Astrocyte (in vitro differentiated cells and primary cell): Measurements from ENCODE around the gene KLK3. TPM values are rescaled to one million over a fixed set of nuclear protein-coding genes. Genes with fewer than 3 reads are reported as not detected.

Experiments
- DNase-seq: peaks from one replicate; pipeline ENCODE4 v3.0.0-alpha.2; 2010; ENCODE audit warnings: low read depth
- FAIRE-seq: peaks from 2 replicates; lab custom pipeline; 2011; peaks lifted over from hg19 to GRCh38; lab: Jason Lieb, UNC
- H2AFZ ChIP-seq: 2 replicates; pipeline ENCODE4 v1.6.0; 2012; ENCODE audit warnings: low read depth, low read length, inconsistent platforms
- H3K27ac ChIP-seq: 2 replicates; pipeline ENCODE4 v1.5.1; 2011; ENCODE audit warnings: low read depth, low read length, inconsistent platforms
- H3K27me3 ChIP-seq: 2 replicates; pipeline ENCODE4 v1.6.0; 2011; ENCODE audit warnings: low read length, inconsistent platforms; ENCODE audit not compliant: insufficient read depth
- H3K36me3 ChIP-seq: 2 replicates; pipeline ENCODE4 v1.5.1; 2011; ENCODE audit warnings: low read length, inconsistent platforms; ENCODE audit not compliant: insufficient read depth
- H3K4me1 ChIP-seq: 2 replicates; pipeline ENCODE4 v1.5.1; 2011; ENCODE audit warnings: low read length, inconsistent platforms; ENCODE audit not compliant: insufficient read depth
- H3K4me2 ChIP-seq: 2 replicates; pipeline ENCODE4 v1.6.0; 2012; ENCODE audit warnings: low read length, inconsistent platforms
- H3K4me3 ChIP-seq: 2 replicates; pipeline ENCODE4 v1.5.1; 2011; ENCODE audit warnings: low read depth, mild to moderate bottlenecking, low read length, inconsistent platforms; ENCODE audit not compliant: insufficient read depth
- H3K79me2 ChIP-seq: 2 replicates; pipeline ENCODE4 v1.6.0; 2012; ENCODE audit warnings: mild to moderate bottlenecking, low read length, inconsistent platforms; ENCODE audit not compliant: insufficient read depth
- H3K9ac ChIP-seq: 2 replicates; pipeline ENCODE4 v1.6.0; 2012; ENCODE audit warnings: mild to moderate bottlenecking, low read length, inconsistent platforms
- H3K9me3 ChIP-seq: 2 replicates; pipeline ENCODE4 v1.5.1; 2012; ENCODE audit warnings: low read depth, mild to moderate bottlenecking, low read length, inconsistent platforms; ENCODE audit not compliant: insufficient read depth
- H4K20me1 ChIP-seq: 2 replicates; pipeline ENCODE4 v1.6.0; 2012; ENCODE audit warnings: low read length, inconsistent platforms; ENCODE audit not compliant: insufficient read depth
- H3K27ac Mint-ChIP-seq: one replicate; pipeline ENCODE4 v1.8.0; 2021; ENCODE audit warnings: mild to moderate bottlenecking, mixed read lengths; ENCODE audit not compliant: unreplicated experiment
- H3K27me3 Mint-ChIP-seq: one replicate; pipeline ENCODE4 v1.8.0; 2021; ENCODE audit warnings: low read depth, mixed read lengths; ENCODE audit not compliant: unreplicated experiment
- H3K36me3 Mint-ChIP-seq: one replicate; pipeline ENCODE4 v1.8.0; 2021; ENCODE audit warnings: low read depth, mixed read lengths; ENCODE audit not compliant: unreplicated experiment
- H3K4me1 Mint-ChIP-seq: one replicate; pipeline ENCODE4 v1.8.0; 2021; ENCODE audit warnings: low read depth, mixed read lengths; ENCODE audit not compliant: unreplicated experiment
- H3K4me3 Mint-ChIP-seq: one replicate; pipeline ENCODE4 v1.8.0; 2021; ENCODE audit warnings: mild to moderate bottlenecking, moderate library complexity, mixed read lengths; ENCODE audit not compliant: unreplicated experiment
- H3K9me3 Mint-ChIP-seq: one replicate; pipeline ENCODE4 v1.8.0; 2021; ENCODE audit warnings: mild to moderate bottlenecking, mixed read lengths; ENCODE audit not compliant: unreplicated experiment
- EZH2 ChIP-seq: IDR thresholded peaks from 2 replicates; pipeline ENCODE4 v1.6.1; 2012; ENCODE audit warnings: mild to moderate bottlenecking, low read length, inconsistent platforms; ENCODE audit not compliant: insufficient read depth
- total RNA-seq: library from RNA; stranded (reverse); gene quantifications from 2 replicates; pipeline ENCODE4 v1.2.1, GENCODE V29; 2021
- TF ChIP-seq, protein P1 (sequence below): IDR thresholded peaks from 2 replicates; pipeline ENCODE4 v1.5.1; 2011; ENCODE audit warnings: low read depth, mild to moderate bottlenecking, inconsistent platforms, low read length, moderate library complexity; ENCODE audit not compliant: insufficient read depth

Gene KLK3
- total RNA-seq, 1 donor from 2014 or later, result not detected

- no peak for FAIRE-seq
- H4K20me1 ChIP-seq, result no peaks in the 10 kb centered on the region
These were observed 23.7 kb upstream of the KLK3 start for GRCh38 chr19:50831026-50831396.

GRCh38 chr19:50832666-50833065 lies 22.0 kb upstream of the KLK3 start:
- TF ChIP-seq, protein P1, sequence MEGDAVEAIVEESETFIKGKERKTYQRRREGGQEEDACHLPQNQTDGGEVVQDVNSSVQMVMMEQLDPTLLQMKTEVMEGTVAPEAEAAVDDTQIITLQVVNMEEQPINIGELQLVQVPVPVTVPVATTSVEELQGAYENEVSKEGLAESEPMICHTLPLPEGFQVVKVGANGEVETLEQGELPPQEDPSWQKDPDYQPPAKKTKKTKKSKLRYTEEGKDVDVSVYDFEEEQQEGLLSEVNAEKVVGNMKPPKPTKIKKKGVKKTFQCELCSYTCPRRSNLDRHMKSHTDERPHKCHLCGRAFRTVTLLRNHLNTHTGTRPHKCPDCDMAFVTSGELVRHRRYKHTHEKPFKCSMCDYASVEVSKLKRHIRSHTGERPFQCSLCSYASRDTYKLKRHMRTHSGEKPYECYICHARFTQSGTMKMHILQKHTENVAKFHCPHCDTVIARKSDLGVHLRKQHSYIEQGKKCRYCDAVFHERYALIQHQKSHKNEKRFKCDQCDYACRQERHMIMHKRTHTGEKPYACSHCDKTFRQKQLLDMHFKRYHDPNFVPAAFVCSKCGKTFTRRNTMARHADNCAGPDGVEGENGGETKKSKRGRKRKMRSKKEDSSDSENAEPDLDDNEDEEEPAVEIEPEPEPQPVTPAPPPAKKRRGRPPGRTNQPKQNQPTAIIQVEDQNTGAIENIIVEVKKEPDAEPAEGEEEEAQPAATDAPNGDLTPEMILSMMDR, result no peak
- TF ChIP-seq EZH2, result no peak
- no peak overlapping the region for H3K27ac Mint-ChIP-seq
- no peaks in the 10 kb centered on the region for H3K4me1 Mint-ChIP-seq
- Histone ChIP-seq H3K27ac (no peak overlapping the region), H3K79me2 (no peaks in the 10 kb centered on the region), H2AFZ (no peak overlapping the region), H3K9me3 (no peaks in the 10 kb centered on the region), H3K4me3 (no peak overlapping the region), H3K4me1 (no peaks in the 10 kb centered on the region), H3K36me3 (no peaks in the 10 kb centered on the region), H3K27me3 (no peaks in the 10 kb centered on the region), H4K20me1 (no peaks in the 10 kb centered on the region), H3K9ac (no peak overlapping the region), H3K4me2 (no peak overlapping the region)
- DNase-seq, result no peak
- no peaks in the 10 kb centered on the region for H3K36me3 Mint-ChIP-seq
- H3K9me3 Mint-ChIP-seq, result peaks cover 3% of the 10 kb centered on the region
- H3K27me3 Mint-ChIP-seq, result peaks cover 49% of the 10 kb centered on the region
- no peak overlapping the region for H3K4me3 Mint-ChIP-seq
- no peak for FAIRE-seq

More at GRCh38 chr19:50831026-50831396, 23.7 kb upstream of the KLK3 start:
- H3K36me3 Mint-ChIP-seq, result no peaks in the 10 kb centered on the region
- Histone ChIP-seq H3K27me3 (no peaks in the 10 kb centered on the region), H3K9ac (no peak overlapping the region), H3K79me2 (no peaks in the 10 kb centered on the region), H2AFZ (no peak overlapping the region), H3K27ac (no peak overlapping the region), H3K36me3 (no peaks in the 10 kb centered on the region), H3K4me2 (no peak overlapping the region), H3K4me1 (no peaks in the 10 kb centered on the region), H3K9me3 (no peaks in the 10 kb centered on the region), H3K4me3 (no peak overlapping the region)
- H3K27ac Mint-ChIP-seq, result no peak overlapping the region
- no peak overlapping the region for H3K4me3 Mint-ChIP-seq
- peaks cover 14% of the 10 kb centered on the region for H3K9me3 Mint-ChIP-seq
- no peaks in the 10 kb centered on the region for H3K4me1 Mint-ChIP-seq
- H3K27me3 Mint-ChIP-seq, result peaks cover 46% of the 10 kb centered on the region
- no peak for DNase-seq
- no peak for TF ChIP-seq EZH2
- TF ChIP-seq, protein P1, result no peak

DNA sequence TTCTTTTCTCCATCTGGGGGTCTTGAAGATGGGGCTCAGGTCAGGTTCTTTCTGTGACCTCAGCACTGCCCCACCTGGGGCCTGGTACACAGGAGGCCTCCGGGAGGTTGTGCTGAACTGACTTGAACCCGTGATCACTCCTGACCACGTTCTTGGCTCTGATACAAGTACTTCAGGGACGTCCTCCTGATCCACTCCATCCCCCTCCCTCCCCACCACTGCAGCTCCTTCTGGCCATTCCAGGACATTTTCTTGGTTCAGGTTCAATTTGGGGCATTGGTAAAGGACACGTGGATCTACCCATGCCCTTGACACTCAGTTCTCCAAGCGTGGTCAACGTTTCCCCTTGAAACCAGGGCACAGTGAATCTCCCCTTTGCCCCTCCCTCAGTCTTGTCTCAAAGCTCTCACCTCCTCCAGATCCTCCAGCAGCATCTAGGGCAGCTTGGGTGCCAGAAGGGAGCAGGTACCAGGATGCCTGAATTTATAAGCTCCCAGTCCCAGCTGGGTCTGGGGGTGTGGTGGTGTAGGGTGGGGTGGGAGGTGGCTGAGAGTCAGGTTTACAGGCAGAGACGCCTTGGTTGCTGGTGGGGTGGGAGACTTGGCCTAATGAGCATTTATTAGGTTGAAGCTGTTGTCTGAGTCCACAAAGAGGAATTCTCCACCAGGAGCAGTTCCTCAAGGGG lies 21.5 kb upstream of the KLK3 start, which contains the start of gene KLK15:
Gene KLK15 (minus strand): TSS at position 458 of the 685 bp plus-strand sequence. CDS start 2,082 bp downstream, outside the sequence.
- TF ChIP-seq, protein P1, result no peak
- TF ChIP-seq EZH2, result no peak
- no peak within 1 kb of the TSS for H3K27ac Mint-ChIP-seq
- no peak for FAIRE-seq

More for the DNA sequence above, 21.5 kb upstream of the KLK3 start, which contains the start of gene KLK15:
- Mint-ChIP-seq H3K4me3 (no peak within 1 kb of the TSS), H3K4me1 (no peaks in the 10 kb centered on the region), H3K9me3 (peaks cover 3% of the 10 kb centered on the region), H3K27me3 (peaks cover 47% of the 10 kb centered on the region), H3K36me3 (no peaks in the 10 kb centered on the region)
- no peak for DNase-seq
- Histone ChIP-seq H3K4me1 (no peaks in the 10 kb centered on the region), H3K27ac (no peak within 1 kb of the TSS), H3K4me2 (no peak within 1 kb of the TSS), H4K20me1 (no peaks in the 10 kb centered on the region), H3K79me2 (no peaks in the 10 kb centered on the region), H3K4me3 (no peak within 1 kb of the TSS), H3K36me3 (no peaks in the 10 kb centered on the region), H2AFZ (no peak within 1 kb of the TSS), H3K9ac (no peak within 1 kb of the TSS), H3K27me3 (no peaks in the 10 kb centered on the region), H3K9me3 (no peaks in the 10 kb centered on the region)
